ENCODE results near the gene DNMT3B.

GRCh38 chr20:32855387-32855786 is 93.2 kb downstream of the DNMT3B start:
- TF ChIP-seq CTCF (IDR thresholded peaks at IDR 0.05) (no peak), POLR2A (IDR thresholded peaks at IDR 0.05) (no peak)
